NT2/D1 (cell line): ENCODE data around the gene MAVS.

ENCODE experiments used
- SUZ12 ChIP-seq: IDR thresholded peaks from 2 replicates; pipeline ENCODE4 v1.6.1; 2011; ENCODE audit not compliant: insufficient read length, insufficient read depth; ENCODE audit errors: extremely low read depth
- YY1 ChIP-seq: IDR thresholded peaks from 2 replicates; pipeline ENCODE4 v1.6.1; 2011; ENCODE audit not compliant: insufficient read length, insufficient read depth

DNA sequence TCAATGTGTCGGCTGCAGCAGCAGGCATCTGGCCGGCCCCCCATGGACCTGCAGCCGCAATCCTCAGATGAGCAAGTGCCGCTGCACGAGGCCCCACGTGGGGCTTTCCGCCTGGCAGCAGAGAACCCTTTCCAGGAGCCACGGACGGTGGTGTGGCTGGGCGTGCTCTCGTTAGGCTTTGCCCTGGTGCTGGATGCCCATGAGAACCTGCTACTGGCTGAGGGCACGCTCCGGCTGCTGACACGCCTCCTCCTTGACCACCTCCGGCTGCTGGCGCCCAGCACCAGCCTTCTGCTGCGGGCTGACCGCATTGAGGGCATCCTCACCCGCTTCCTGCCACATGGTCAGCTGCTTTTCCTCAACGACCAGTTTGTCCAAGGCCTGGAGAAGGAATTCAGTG, 22.8 kb upstream of the MAVS start:
- TF ChIP-seq YY1 (no peak), SUZ12 (no peak)
